ENCODE data around the gene MAP3K20. TPM values are rescaled to one million over a fixed set of nuclear protein-coding genes. Genes with fewer than 3 reads are reported as not detected.

Gene MAP3K20
- total and polyA plus RNA-seq, 2 of the 4 experiments (the other 2 are of a cell fraction) = 27.5 to 84.4 TPM

DNA sequence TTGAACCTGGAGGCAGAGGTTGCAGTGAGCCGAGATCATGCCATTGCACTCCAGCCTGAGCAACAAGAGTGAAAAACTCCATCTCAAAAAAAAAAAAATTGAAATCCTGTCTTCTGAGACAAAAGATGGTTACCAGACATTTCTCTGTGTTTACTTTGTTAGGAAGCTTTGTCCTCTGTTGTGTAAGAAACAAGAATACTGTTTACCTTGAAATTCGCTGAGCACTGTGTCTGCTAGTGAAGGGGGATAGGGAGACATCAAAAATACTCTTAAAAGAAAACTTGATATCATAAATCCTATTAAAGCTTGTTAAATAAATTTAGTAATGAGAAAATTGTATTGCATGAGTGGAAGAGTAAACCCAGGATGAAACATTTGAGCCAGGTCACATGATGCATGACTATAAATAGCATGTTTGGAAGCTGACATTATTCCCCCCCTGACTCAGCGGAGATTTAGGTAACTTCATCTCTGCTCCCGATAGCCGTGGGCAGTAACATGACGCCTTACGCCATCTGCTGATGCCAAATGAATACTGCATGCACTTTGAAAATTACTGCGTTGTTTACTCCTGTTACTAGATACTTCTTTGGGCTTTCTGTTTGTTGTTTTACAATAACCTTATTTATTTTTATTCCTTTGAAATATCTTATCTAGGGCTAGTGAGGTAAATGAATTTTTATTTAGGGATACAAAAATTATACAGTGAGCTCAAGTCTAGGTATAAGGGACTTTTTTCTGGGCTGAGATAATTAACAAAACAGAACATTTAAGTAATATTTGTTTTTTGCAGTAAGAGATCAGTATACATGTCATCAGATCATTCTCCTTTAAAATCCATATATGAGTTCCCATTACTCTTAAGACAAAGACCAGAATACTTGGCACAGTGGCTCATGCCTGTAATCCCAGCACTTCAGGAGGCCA lies 134.9 kb downstream of the MAP3K20 start (continued):
- TF ChIP-seq CHD1 (IDR thresholded peaks at IDR 0.05; ENCODE audit: low read depth, low read length) = no peak; the same call in 1 of the 2 replicates
- peak; percentile 57; the same call in 1 of the 2 replicates for TF ChIP-seq NFE2L2 (IDR thresholded peaks at IDR 0.05; ENCODE audit: low read depth, low read length)
- TF ChIP-seq MAZ (IDR thresholded peaks at IDR 0.05; ENCODE audit: borderline replicate concordance, low read depth, low read length) = peak; percentile 68; the same call in 1 of the 2 replicates
- peak; percentile 65; the same call in 1 of the 2 replicates for TF ChIP-seq MAFK (IDR thresholded peaks at IDR 0.05; ENCODE audit: low read depth, low read length)

DNA sequence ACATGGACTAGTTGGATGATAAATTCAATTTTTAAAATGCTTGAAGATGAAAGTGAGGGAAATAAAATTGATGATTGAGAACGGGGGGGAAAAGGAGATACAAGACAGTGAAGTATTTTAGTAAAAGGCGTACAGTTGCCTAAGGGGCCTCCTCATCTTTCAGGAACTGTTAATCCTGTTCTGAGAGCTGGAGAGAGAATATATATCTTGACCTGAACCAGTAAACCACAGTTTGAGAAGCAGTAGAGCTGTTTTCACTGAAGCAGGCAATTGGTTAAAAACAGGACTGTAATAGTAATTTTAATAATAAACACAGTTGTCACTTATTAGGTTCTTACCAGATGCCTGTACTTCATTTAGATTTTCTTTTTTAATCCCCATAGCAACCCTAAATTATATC lies 137.5 kb downstream of the MAP3K20 start:
- H4K91ac ChIP-seq (ENCODE audit: insufficient read depth, low read depth, low read length) = no peak overlapping the region
- no peak overlapping the region for H2BK20ac ChIP-seq (ENCODE audit: low read depth, low read length)
- CTCF ChIA-PET = interaction anchor here (5.1 kb wide), 1 partner anchor 186 kb away, joined by 32 read pairs; no protein-coding TSS in a partner anchor
- H3K14ac ChIP-seq (replicated peaks; ENCODE audit: low read depth, low read length) = no peak overlapping the region; the same call in 1 of the 2 replicates
- H3K9me3 ChIP-seq (ENCODE audit: control insufficient read depth, insufficient read depth, low read length) = no peaks in the 10 kb centered on the region
- no peak overlapping the region for H2BK5ac ChIP-seq (ENCODE audit: low read depth, low read length, poor library complexity, severe bottlenecking)
- H3K9ac ChIP-seq (ENCODE audit: low read depth, low read length) = no peak overlapping the region
- in situ Hi-C loops (cut with MboI; ENCODE audit: low sequenced_read_pairs) = loop anchor here (5.0 kb wide), 1 partner anchor 186 kb away; no protein-coding TSS in a partner anchor
- POLR2A ChIA-PET (ENCODE audit: unreplicated experiment) = no interaction called here
- H3K23ac ChIP-seq (ENCODE audit: low read depth, low read length) = no peak overlapping the region
- dilution Hi-C loops (cut with HindIII; ENCODE audit: low sequenced_read_pairs, unreplicated experiment) = no loop called here
- peaks cover 5 to 6% of the 10 kb centered on the region in 2 experiments; a peak in 2 of 4 replicates for H3K79me1 ChIP-seq (ENCODE audit: low read depth in 1 of 2, low read length in 2 of 2)
- H3K56ac ChIP-seq (ENCODE audit: extremely low read depth, insufficient read depth, low read length) = no peak overlapping the region
- no peak overlapping the region for H2BK15ac ChIP-seq (ENCODE audit: low read depth, low read length)
- intact Hi-C loops (cut with micrococcal nuclease) = loop anchor here (5.0 kb wide), 1 partner anchor 406 kb away; no protein-coding TSS in a partner anchor
- no peaks in the 10 kb centered on the region for H4K20me1 ChIP-seq (ENCODE audit: insufficient read depth, low read length)
- peaks cover 10% of the 10 kb centered on the region for H3K36me3 ChIP-seq (ENCODE audit: control insufficient read depth, insufficient read depth, low read length)
- H3K9me1 ChIP-seq (ENCODE audit: insufficient read depth, low read length) = peaks cover 2% of the 10 kb centered on the region; the same call in 1 of the 2 replicates
- H3K27me3 ChIP-seq (ENCODE audit: control insufficient read depth, insufficient read depth, low read length) = no peaks in the 10 kb centered on the region
- no peak overlapping the region for H4K5ac ChIP-seq (ENCODE audit: low read depth, low read length)
- H3K18ac ChIP-seq (ENCODE audit: low read depth, low read length) = no peak overlapping the region
- no peak overlapping the region for H4K8ac ChIP-seq (ENCODE audit: low read depth in 2 of 2, low read length in 2 of 2)
- no peak overlapping the region for H3K27ac ChIP-seq (ENCODE audit: insufficient read depth, low read length)
- WGBS, 2 experiments (ENCODE audit: extremely low coverage in 2 of 2, insufficient read length in 1 of 2) = 100% methylated on average over 1 of the region's 2 CpGs; no CpG with 5 or more reads in 1 of the 2 experiments
- TF ChIP-seq, protein P1, sequence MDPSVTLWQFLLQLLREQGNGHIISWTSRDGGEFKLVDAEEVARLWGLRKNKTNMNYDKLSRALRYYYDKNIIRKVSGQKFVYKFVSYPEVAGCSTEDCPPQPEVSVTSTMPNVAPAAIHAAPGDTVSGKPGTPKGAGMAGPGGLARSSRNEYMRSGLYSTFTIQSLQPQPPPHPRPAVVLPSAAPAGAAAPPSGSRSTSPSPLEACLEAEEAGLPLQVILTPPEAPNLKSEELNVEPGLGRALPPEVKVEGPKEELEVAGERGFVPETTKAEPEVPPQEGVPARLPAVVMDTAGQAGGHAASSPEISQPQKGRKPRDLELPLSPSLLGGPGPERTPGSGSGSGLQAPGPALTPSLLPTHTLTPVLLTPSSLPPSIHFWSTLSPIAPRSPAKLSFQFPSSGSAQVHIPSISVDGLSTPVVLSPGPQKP (IDR thresholded peaks at IDR 0.05; ENCODE audit: borderline replicate concordance, low read depth, low read length) = no peak
- TF ChIP-seq BHLHE40 (IDR thresholded peaks at IDR 0.05; ENCODE audit: low read depth, low read length) (no peak), RFX5 (IDR thresholded peaks at IDR 0.05; ENCODE audit: low read depth, low read length) (no peak), NFE2L2 (IDR thresholded peaks at IDR 0.05; ENCODE audit: low read depth, low read length) (no peak), MAFK (IDR thresholded peaks at IDR 0.05; ENCODE audit: low read depth, low read length) (no peak), MXI1 (IDR thresholded peaks at IDR 0.05; ENCODE audit: borderline replicate concordance, low read depth, low read length) (no peak)
- TF ChIP-seq, protein P2, sequence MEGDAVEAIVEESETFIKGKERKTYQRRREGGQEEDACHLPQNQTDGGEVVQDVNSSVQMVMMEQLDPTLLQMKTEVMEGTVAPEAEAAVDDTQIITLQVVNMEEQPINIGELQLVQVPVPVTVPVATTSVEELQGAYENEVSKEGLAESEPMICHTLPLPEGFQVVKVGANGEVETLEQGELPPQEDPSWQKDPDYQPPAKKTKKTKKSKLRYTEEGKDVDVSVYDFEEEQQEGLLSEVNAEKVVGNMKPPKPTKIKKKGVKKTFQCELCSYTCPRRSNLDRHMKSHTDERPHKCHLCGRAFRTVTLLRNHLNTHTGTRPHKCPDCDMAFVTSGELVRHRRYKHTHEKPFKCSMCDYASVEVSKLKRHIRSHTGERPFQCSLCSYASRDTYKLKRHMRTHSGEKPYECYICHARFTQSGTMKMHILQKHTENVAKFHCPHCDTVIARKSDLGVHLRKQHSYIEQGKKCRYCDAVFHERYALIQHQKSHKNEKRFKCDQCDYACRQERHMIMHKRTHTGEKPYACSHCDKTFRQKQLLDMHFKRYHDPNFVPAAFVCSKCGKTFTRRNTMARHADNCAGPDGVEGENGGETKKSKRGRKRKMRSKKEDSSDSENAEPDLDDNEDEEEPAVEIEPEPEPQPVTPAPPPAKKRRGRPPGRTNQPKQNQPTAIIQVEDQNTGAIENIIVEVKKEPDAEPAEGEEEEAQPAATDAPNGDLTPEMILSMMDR (conservative IDR thresholded peaks at IDR 0.05; ENCODE audit: low read depth, low read length) = no peak
- no peak overlapping the region for H3K4me3 ChIP-seq (ENCODE audit: insufficient read depth, low read depth, low read length)
- no peak for DNase-seq
- no peak for ATAC-seq (ENCODE audit: low read depth)
- H2AFZ ChIP-seq (replicated peaks; ENCODE audit: low read length, poor library complexity) = no peak overlapping the region
- peaks cover 8% of the 10 kb centered on the region for H3K4me1 ChIP-seq (ENCODE audit: control insufficient read depth, insufficient read depth, low read length)
- no peak overlapping the region for H2AK5ac ChIP-seq (ENCODE audit: low read depth, low read length)
- BruUV-seq (replicated peaks) = no TSS peak
- no peak overlapping the region for H3K4me2 ChIP-seq (ENCODE audit: low read depth, low read length)
- no peak overlapping the region for H2BK120ac ChIP-seq (ENCODE audit: low read depth, low read length)
- no peak overlapping the region for H3K4ac ChIP-seq (ENCODE audit: low read depth, low read length)
- no peak overlapping the region for H2AK9ac ChIP-seq (replicated peaks; ENCODE audit: low read depth, low read length, poor library complexity)
